Activated naive CD4-positive, alpha-beta T cell treated with anti-CD3 and anti-CD28 coated beads, Interleukin-2, amount 10 ng/mL, durations not matched to agents 5 hours and 36 hours (primary cell): ENCODE results near the gene CDRT4. TPM values are rescaled to one million over a fixed set of nuclear protein-coding genes. Genes with fewer than 3 reads are reported as not detected.

Source experiments
- total RNA-seq, 2 experiments: library from RNA; stranded (reverse); gene quantifications; one replicate each; pipeline ENCODE4 v1.2.3, GENCODE V29; 2021

Gene CDRT4
- total RNA-seq: 1 to 10 TPM; 3.9 to 4.1 TPM

GRCh38 chr17:15467592-15467991, at the start of gene CDRT4:
Gene CDRT4, minus strand, starts transcription at chr17:15467621. Its CDS starts 27,383 bp downstream, at chr17:15440238.

Other genes starting within 250 kb of the CDRT4 start
- not detected for gene PMP22, start 202.3 kb downstream of the CDRT4 start, total RNA-seq
- gene TEKT3, start 126.0 kb downstream of the CDRT4 start, total RNA-seq: not detected
- 10 to 100 TPM; 13.5 to 14.6 TPM for gene TVP23C, start 95.9 kb upstream of the CDRT4 start, total RNA-seq
- under 1 TPM; 0.19 to 0.25 TPM for gene FBXW10B, start 152.1 kb upstream of the CDRT4 start, total RNA-seq
- gene TRIM16, start 216.7 kb upstream of the CDRT4 start, total RNA-seq: 1 to 10 TPM; 9.0 to 9.2 TPM
- 10 to 100 TPM; 20.2 to 20.9 TPM for gene ZNF286A, start 232.1 kb upstream of the CDRT4 start, total RNA-seq